Testis (tissue), 3 donors: Measurements from ENCODE around the gene DNAAF8. TPM values are rescaled to one million over a fixed set of nuclear protein-coding genes. Genes with fewer than 3 reads are reported as not detected.

ENCODE experiments used
- DNase-seq: peaks from one replicate; pipeline ENCODE4 v3.0.0-alpha.2; 2019
- H3K27ac ChIP-seq, 2 donors: fragments of 200-600 bp; sonication (generic); one replicate each; pipeline ENCODE4 v1.5.1; 2019
- H3K27me3 ChIP-seq: fragments of 200-600 bp; sonication (generic); one replicate; pipeline ENCODE4 v1.5.1; 2019
- H3K36me3 ChIP-seq: fragments of 200-600 bp; sonication (generic); one replicate; pipeline ENCODE4 v1.5.1; 2017; ENCODE audit warnings: low read depth; ENCODE audit errors: missing control alignments
- H3K4me1 ChIP-seq: fragments of 200-600 bp; sonication (generic); one replicate; pipeline ENCODE4 v1.5.1; 2019
- H3K4me3 ChIP-seq, 2 donors: fragments of 200-600 bp; sonication (generic); one replicate each; pipeline ENCODE4 v1.5.1; 2017 to 2019
- H3K9me3 ChIP-seq: fragments of 200-600 bp; sonication (generic); one replicate; pipeline ENCODE4 v1.5.1; 2017
- CTCF ChIP-seq, 3 experiments: fragments of 450-650 bp in 2 of 3; fragments of 200-600 bp in 1 of 3; sonication (generic) in 1 of 3; IDR thresholded peaks; one replicate each; pipeline ENCODE4 v1.5.1; 2016 to 2019; ENCODE audit warnings: antibody characterized with exemption in 3 of 3, mild to moderate bottlenecking in 2 of 3, moderate library complexity in 1 of 3
- POLR2A ChIP-seq: fragments of 450-650 bp; IDR thresholded peaks from one replicate; pipeline ENCODE4 v1.6.1; 2017; ENCODE audit warnings: antibody characterized with exemption, mild to moderate bottlenecking, moderate library complexity
- WGBS, 2 donors: methylation state at CpG; one replicate each; pipeline ENCODE4 v1.1.5; 2018; 5-methylcytosine and 5-hydroxymethylcytosine counted together
- intact Hi-C: fragments of 100-400 bp; cut with DNase I; formaldehyde crosslinking; loops from one replicate; pipeline ENCODE4 v1.15.1; 2023; ENCODE audit warnings: low total_unique reads
- polyA plus RNA-seq: library from polyadenylated mRNA; stranded (reverse); fragments of 350-450 nt; fragmentation: Illumina TruSeq; extraction: RNeasy Lipid Tissue Mini Kit (QIAGEN cat#74804); gene quantifications from one replicate; pipeline ENCODE4 v1.2.3, GENCODE V29; 2014; ENCODE audit warnings: low read depth, low replicate concordance; ENCODE audit not compliant: insufficient read depth
- small RNA-seq, 2 donors: library from RNA; depleted of rRNA; stranded (forward); fragments of <200 nt; gene quantifications; one replicate each; pipeline ENCODE3, GENCODE V24; 2016
- total RNA-seq, 2 donors: library from RNA; depleted of rRNA; stranded (reverse); fragments of >200 nt; gene quantifications; one replicate each; pipeline ENCODE4 v1.2.3, GENCODE V29; 2016

DNAAF8 gene
- total and polyA plus RNA-seq, 3 donors from 2014 or later: 61.6 to 238 (median 70.0) TPM

GRCh38 chr16:4795828-4796572 lies 61.7 kb downstream of the DNAAF8 start:
- H3K27ac ChIP-seq: no peak overlapping the region

GRCh38 chr16:4796982-4797804 lies 62.9 kb downstream of the DNAAF8 start:
- no peak for TF ChIP-seq CTCF (IDR thresholded peaks at IDR 0.05)
- TF ChIP-seq POLR2A: no peak
- peaks cover 10% of the 10 kb centered on the region for H3K4me1 ChIP-seq
- no peak overlapping the region for H3K4me3 ChIP-seq
- no peak overlapping the region for H3K27ac ChIP-seq
- intact Hi-C loops: no loop called here
- no peaks in the 10 kb centered on the region for H3K27me3 ChIP-seq
- 78 to 86% methylated on average over 21 of the region's 21 CpGs for WGBS, 2 donors
- no peak for DNase-seq
- no peaks in the 10 kb centered on the region for H3K36me3 ChIP-seq
- no peaks in the 10 kb centered on the region for H3K9me3 ChIP-seq

More at GRCh38 chr16:4795828-4796572, 61.7 kb downstream of the DNAAF8 start:
- Histone ChIP-seq H3K36me3 (no peaks in the 10 kb centered on the region), H3K27me3 (no peaks in the 10 kb centered on the region), H3K4me3 (no peak overlapping the region), H3K9me3 (no peaks in the 10 kb centered on the region), H3K4me1 (peaks cover under 1% of the 10 kb centered on the region)
- TF ChIP-seq CTCF (IDR thresholded peaks at IDR 0.05) (no peak), POLR2A (no peak)
- intact Hi-C loops: no loop called here
- 88 to 91% methylated on average over 9 to 27 of the region's 30 CpGs for WGBS, 2 donors
- DNase-seq: no peak

GRCh38 chr16:4797805-4798252 lies 63.5 kb downstream of the DNAAF8 start:
- H3K27ac ChIP-seq: no peak overlapping the region
- no peak for DNase-seq
- intact Hi-C loops: no loop called here
- H3K36me3 ChIP-seq: no peaks in the 10 kb centered on the region
- no peak overlapping the region for H3K4me3 ChIP-seq
- TF ChIP-seq CTCF (IDR thresholded peaks at IDR 0.05): no peak
- TF ChIP-seq POLR2A: no peak
- H3K4me1 ChIP-seq: peaks cover 10% of the 10 kb centered on the region
- no peaks in the 10 kb centered on the region for H3K27me3 ChIP-seq
- WGBS, 2 donors: 92 to 96% methylated on average over 22 of the region's 22 CpGs
- no peaks in the 10 kb centered on the region for H3K9me3 ChIP-seq

- intact Hi-C loops: no loop called here
- Histone ChIP-seq H3K4me1 (peaks cover 10% of the 10 kb centered on the region), H3K9me3 (no peaks in the 10 kb centered on the region), H3K27ac (no peak overlapping the region), H3K4me3 (no peak overlapping the region), H3K27me3 (no peaks in the 10 kb centered on the region), H3K36me3 (no peaks in the 10 kb centered on the region)
- DNase-seq: no peak
- TF ChIP-seq POLR2A (no peak), CTCF (IDR thresholded peaks at IDR 0.05) (no peak)
- 96% methylated on average over 11 to 15 of the region's 16 CpGs for WGBS, 2 donors
These were observed 64.1 kb downstream of the DNAAF8 start for GRCh38 chr16:4798456-4798855.

Small RNA genes lying within 50 kb of the gene (small RNA-seq; reads per million reads assigned to genes)
- gene RF00017: 0 reads per million in 2 donors

Other genes with a start within 250 kb of the DNAAF8 start
- gene CDIP1, start 195.8 kb upstream of the DNAAF8 start, total RNA-seq: 10 to 100 TPM; 32.0 to 34.0 TPM
- 34.7 TPM for gene CDIP1, start 195.8 kb upstream of the DNAAF8 start, polyA plus RNA-seq
- gene C16orf96, start 178.2 kb upstream of the DNAAF8 start, total RNA-seq: 10 to 100 TPM; 10.3 to 15.1 TPM
- 19.8 TPM for gene C16orf96, start 178.2 kb upstream of the DNAAF8 start, polyA plus RNA-seq
- 10 to 100 TPM; 15.9 to 25.0 TPM for gene UBALD1, start 119.6 kb upstream of the DNAAF8 start, total RNA-seq
- gene UBALD1, start 119.6 kb upstream of the DNAAF8 start, polyA plus RNA-seq: 33.3 TPM
- 10 to 100 TPM; 89.7 to 91.1 TPM for gene MGRN1, start 109.7 kb upstream of the DNAAF8 start, total RNA-seq
- 34.7 TPM for gene MGRN1, start 109.7 kb upstream of the DNAAF8 start, polyA plus RNA-seq
- 10 to 100 TPM; 33.6 to 48.6 TPM for gene NUDT16L1, start 41.0 kb upstream of the DNAAF8 start, total RNA-seq
- 34.3 TPM for gene NUDT16L1, start 41.0 kb upstream of the DNAAF8 start, polyA plus RNA-seq
- gene ANKS3, start 266 bp upstream of the DNAAF8 start, total RNA-seq: 10 to 100 TPM; 40.4 to 40.6 TPM
- gene ANKS3, start 266 bp upstream of the DNAAF8 start, polyA plus RNA-seq: 18.6 TPM
- gene ZNF500, start 32.6 kb downstream of the DNAAF8 start, total RNA-seq: 10 to 100 TPM; 24.3 to 24.9 TPM
- 12.5 TPM for gene ZNF500, start 32.6 kb downstream of the DNAAF8 start, polyA plus RNA-seq
- 10 to 100 TPM; 61.0 to 68.1 TPM for gene SEPTIN12, start 53.8 kb downstream of the DNAAF8 start, total RNA-seq
- 310 TPM for gene SEPTIN12, start 53.8 kb downstream of the DNAAF8 start, polyA plus RNA-seq
- 1 to 10 TPM; 6.1 to 9.8 TPM for gene SMIM22, start 60.8 kb downstream of the DNAAF8 start, total RNA-seq
- gene SMIM22, start 60.8 kb downstream of the DNAAF8 start, polyA plus RNA-seq: 41.3 TPM
- gene ROGDI, start 68.1 kb downstream of the DNAAF8 start, total RNA-seq: 10 to 100 TPM; 30.0 to 37.0 TPM
- gene ROGDI, start 68.1 kb downstream of the DNAAF8 start, polyA plus RNA-seq: 27.3 TPM
- 10 to 100 TPM; 70.5 to 83.5 TPM for gene GLYR1, start 112.8 kb downstream of the DNAAF8 start, total RNA-seq
- 66.6 TPM for gene GLYR1, start 112.8 kb downstream of the DNAAF8 start, polyA plus RNA-seq
- 100 to 1,000 TPM in 1 of 2 donors, 10 to 100 TPM in 1; 88.1 to 115 TPM for gene UBN1, start 112.9 kb downstream of the DNAAF8 start, total RNA-seq
- gene UBN1, start 112.9 kb downstream of the DNAAF8 start, polyA plus RNA-seq: 98.2 TPM
- 1 to 10 TPM; 5.4 to 6.1 TPM for gene PPL, start 202.6 kb downstream of the DNAAF8 start, total RNA-seq
- gene PPL, start 202.6 kb downstream of the DNAAF8 start, polyA plus RNA-seq: 6.8 TPM
- 1 to 10 TPM; 1.2 to 2.9 TPM for gene SEC14L5, start 223.8 kb downstream of the DNAAF8 start, total RNA-seq
- 0.73 TPM for gene SEC14L5, start 223.8 kb downstream of the DNAAF8 start, polyA plus RNA-seq